Thyroid gland (tissue), 4 donors: ENCODE measurements around the gene SCARB1.

Source experiments
- CTCF ChIP-seq, 6 experiments: fragments of 200-600 bp in 3 of 6; fragments of 450-650 bp in 3 of 6; sonication (generic) in 3 of 6; IDR thresholded peaks; one replicate each; pipeline ENCODE4 v1.5.1; 2016 to 2019; ENCODE audit warnings: antibody characterized with exemption in 6 of 6, mild to moderate bottlenecking in 2 of 6, inconsistent platforms in 1 of 6, moderate library complexity in 1 of 6
- POLR2A ChIP-seq, 2 donors: fragments of 450-650 bp; IDR thresholded peaks; one replicate each; pipeline ENCODE4 v1.6.1; 2017; ENCODE audit warnings: antibody characterized with exemption in 2 of 2, mild to moderate bottlenecking in 2 of 2, moderate library complexity in 1 of 2

DNA sequence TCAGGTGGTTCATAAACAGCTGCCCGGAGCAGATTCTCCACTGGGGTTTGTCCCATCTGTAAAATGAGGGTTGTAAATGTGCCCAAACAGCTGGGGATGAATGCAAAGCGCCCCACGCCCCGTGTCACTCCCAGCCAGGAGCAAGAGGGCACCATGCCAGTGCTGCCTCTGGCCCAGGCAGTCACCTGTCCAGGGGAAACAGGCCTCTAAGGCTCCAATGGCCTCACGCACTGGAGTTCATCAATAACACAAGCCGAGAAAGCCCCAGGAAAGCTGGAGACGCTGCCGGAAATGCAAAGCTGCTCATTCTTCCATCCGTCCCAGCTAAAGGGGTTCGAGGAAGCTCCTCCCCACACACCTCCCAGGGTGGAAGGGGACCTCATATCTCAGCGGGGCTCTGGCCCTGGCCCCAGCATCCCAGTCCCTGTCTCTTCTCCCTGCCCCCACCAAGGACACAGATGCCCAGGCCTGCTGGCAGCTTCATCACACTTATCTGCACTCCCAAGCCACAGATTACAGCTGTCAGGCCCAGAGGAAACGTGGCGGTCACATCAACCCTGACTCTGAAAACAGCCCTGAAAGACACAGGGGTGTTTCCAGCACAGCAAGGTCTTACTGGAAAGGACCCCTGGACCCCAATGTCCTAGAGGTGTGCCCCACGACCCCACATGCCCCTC lies 21.5 kb downstream of the SCARB1 start:
- TF ChIP-seq CTCF (IDR thresholded peaks at IDR 0.05) (no peak), POLR2A (IDR thresholded peaks at IDR 0.05) (no peak)
